Fibroblast of the aortic adventitia (primary cell): ENCODE data around the gene WDR47. TPM values are rescaled to one million over a fixed set of nuclear protein-coding genes. Genes with fewer than 3 reads are reported as not detected.

Experiments
- DNase-seq: peaks from one replicate; pipeline ENCODE4 v3.0.0-alpha.2; 2010; ENCODE audit warnings: low read depth
- H3K4me3 ChIP-seq: 2 replicates; pipeline ENCODE4 v1.5.1; 2011; ENCODE audit warnings: low read depth, mild to moderate bottlenecking, control low read depth, low read length, moderate library complexity
- CTCF ChIP-seq: IDR thresholded peaks from 2 replicates; pipeline ENCODE4 v1.5.1; 2011; ENCODE audit warnings: mild to moderate bottlenecking, low read length, control low read depth, inconsistent platforms; ENCODE audit not compliant: insufficient read depth
- total RNA-seq: library from RNA; depleted of rRNA; stranded (reverse); fragments of >200 nt; gene quantifications from 2 replicates; pipeline ENCODE4 v1.2.3, GENCODE V29; 2012; ENCODE audit warnings: low replicate concordance

The WDR47 gene
- total RNA-seq, 1 donor, result 22.1 TPM

- no peak for DNase-seq
- no peak overlapping the region for H3K4me3 ChIP-seq
- no peak for TF ChIP-seq CTCF
Measured at GRCh38 chr1:109050228-109050995, 8.5 kb upstream of the WDR47 start.

GRCh38 chr1:109048335-109048734 lies 6.4 kb upstream of the WDR47 start:
- DNase-seq, result no peak
- no peak for TF ChIP-seq CTCF
- no peak overlapping the region for H3K4me3 ChIP-seq

- no peak for TF ChIP-seq CTCF
- no peak for DNase-seq
- no peak overlapping the region for H3K4me3 ChIP-seq
Measured at GRCh38 chr1:109047339-109047738, 5.4 kb upstream of the WDR47 start.

GRCh38 chr1:109046671-109047070 lies 4.8 kb upstream of the WDR47 start:
- TF ChIP-seq CTCF, result no peak
- DNase-seq, result no peak
- H3K4me3 ChIP-seq, result no peak overlapping the region

GRCh38 chr1:109045595-109045994 lies 3.7 kb upstream of the WDR47 start:
- DNase-seq, result no peak
- no peak overlapping the region for H3K4me3 ChIP-seq
- no peak for TF ChIP-seq CTCF

- TF ChIP-seq CTCF, result no peak
- DNase-seq, result peak; percentile 22
- peak overlapping the region; percentile 88 for H3K4me3 ChIP-seq
Measured at GRCh38 chr1:109040989-109041620, 797 bp downstream of the WDR47 start.
